GM12891 (cell line): ENCODE data around the gene CDC40.

Source experiments
- DNase-seq: peaks from one replicate; pipeline ENCODE4 v3.0.0; 2011; ENCODE audit warnings: low spot score; ENCODE audit not compliant: insufficient read length
- FAIRE-seq: peaks from 2 replicates; lab custom pipeline; 2011; peaks lifted over from hg19 to GRCh38; lab: Jason Lieb, UNC
- PAX5 ChIP-seq: IDR thresholded peaks from 2 replicates; pipeline ENCODE4 v1.6.1; 2011; ENCODE audit warnings: low read length, moderate library complexity, mild to moderate bottlenecking; ENCODE audit not compliant: insufficient read depth, severe bottlenecking
- POLR2A ChIP-seq: IDR thresholded peaks from 2 replicates; pipeline ENCODE4 v1.6.1; 2011; ENCODE audit warnings: low read depth, low read length, control low read depth
- POLR2AphosphoS5 ChIP-seq: IDR thresholded peaks from 2 replicates; pipeline ENCODE4 v1.6.1; 2011; ENCODE audit warnings: low read depth, low read length, control low read depth
- POU2F2 ChIP-seq: IDR thresholded peaks from 2 replicates; pipeline ENCODE4 v1.6.1; 2011; ENCODE audit warnings: low read depth, mild to moderate bottlenecking, control low read depth, low read length, moderate library complexity
- SPI1 ChIP-seq: IDR thresholded peaks from 2 replicates; pipeline ENCODE4 v1.6.1; 2011; ENCODE audit warnings: low read depth, low read length, control low read depth
- TAF1 ChIP-seq: IDR thresholded peaks from 2 replicates; pipeline ENCODE4 v1.6.1; 2011; ENCODE audit warnings: low read depth, low read length, control low read depth

CDC40 gene

DNA sequence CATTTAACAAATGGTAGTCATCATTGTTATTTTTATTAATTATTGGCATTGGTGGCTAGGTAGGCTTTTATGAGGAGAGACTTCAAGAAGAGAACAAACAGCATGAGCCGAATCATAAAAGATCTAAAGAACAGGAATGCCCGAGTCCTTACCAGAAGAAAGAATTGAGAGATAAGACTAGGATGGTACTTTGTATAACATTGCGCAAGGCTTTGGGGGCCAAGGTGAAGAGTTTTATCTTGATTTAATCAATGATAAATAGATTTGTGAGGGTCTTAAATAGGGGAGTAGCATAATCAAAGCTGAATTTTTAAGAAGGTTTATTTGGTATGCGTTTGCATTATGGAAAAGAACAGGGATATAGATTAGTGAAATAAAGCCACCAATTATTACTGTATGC is 15.4 kb downstream of the CDC40 start:
- no peak for FAIRE-seq
- TF ChIP-seq PAX5, result no peak
- no peak for TF ChIP-seq SPI1
- no peak for TF ChIP-seq TAF1
- TF ChIP-seq POU2F2, result no peak
- no peak for TF ChIP-seq POLR2A
- no peak for TF ChIP-seq POLR2AphosphoS5
- DNase-seq, result no peak

DNA sequence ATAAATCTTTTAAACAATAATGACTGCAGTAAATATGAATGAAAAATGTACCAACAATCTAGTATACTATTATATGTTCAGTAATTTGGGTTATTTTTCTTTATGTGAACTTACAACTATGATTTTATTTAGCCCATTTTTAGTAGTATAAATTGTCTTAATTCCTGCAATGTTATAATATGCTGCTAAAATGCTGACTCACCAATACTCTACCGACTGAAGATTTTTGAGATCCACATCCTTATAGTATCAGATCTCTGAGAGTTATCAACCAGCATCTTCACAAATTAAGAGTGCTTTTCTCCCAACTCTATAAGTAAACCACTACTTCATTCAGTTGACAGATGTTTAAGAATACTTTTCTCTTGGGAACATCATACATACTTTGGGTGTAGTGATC is 16.6 kb downstream of the CDC40 start:
- no peak for FAIRE-seq
- TF ChIP-seq POLR2AphosphoS5 (no peak), TAF1 (no peak), PAX5 (no peak), SPI1 (no peak), POU2F2 (no peak), POLR2A (no peak)

DNA sequence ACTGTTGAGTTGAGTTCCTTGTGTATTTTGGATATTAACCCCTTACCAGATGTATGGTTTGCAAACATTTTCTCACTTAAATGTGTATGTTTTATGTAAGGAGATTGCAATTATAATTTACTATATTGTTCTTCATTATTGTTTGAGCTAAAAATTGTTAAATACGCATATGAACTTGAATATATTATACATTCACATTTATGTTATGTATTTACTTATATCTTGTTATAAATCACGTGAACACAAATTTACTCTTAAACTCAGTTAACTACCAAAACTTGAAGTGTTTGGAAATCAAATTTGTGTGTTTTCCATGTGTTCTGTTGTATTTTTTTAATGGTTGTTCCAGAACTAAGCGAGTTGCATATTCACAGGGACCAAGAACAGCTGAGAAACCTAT is 18.3 kb downstream of the CDC40 start:
- no peak for FAIRE-seq
- DNase-seq, result no peak
- TF ChIP-seq SPI1, result no peak
- TF ChIP-seq TAF1, result no peak
- no peak for TF ChIP-seq POLR2AphosphoS5
- no peak for TF ChIP-seq POU2F2

More for the DNA sequence above, 16.6 kb downstream of the CDC40 start:
- DNase-seq, result no peak

DNA sequence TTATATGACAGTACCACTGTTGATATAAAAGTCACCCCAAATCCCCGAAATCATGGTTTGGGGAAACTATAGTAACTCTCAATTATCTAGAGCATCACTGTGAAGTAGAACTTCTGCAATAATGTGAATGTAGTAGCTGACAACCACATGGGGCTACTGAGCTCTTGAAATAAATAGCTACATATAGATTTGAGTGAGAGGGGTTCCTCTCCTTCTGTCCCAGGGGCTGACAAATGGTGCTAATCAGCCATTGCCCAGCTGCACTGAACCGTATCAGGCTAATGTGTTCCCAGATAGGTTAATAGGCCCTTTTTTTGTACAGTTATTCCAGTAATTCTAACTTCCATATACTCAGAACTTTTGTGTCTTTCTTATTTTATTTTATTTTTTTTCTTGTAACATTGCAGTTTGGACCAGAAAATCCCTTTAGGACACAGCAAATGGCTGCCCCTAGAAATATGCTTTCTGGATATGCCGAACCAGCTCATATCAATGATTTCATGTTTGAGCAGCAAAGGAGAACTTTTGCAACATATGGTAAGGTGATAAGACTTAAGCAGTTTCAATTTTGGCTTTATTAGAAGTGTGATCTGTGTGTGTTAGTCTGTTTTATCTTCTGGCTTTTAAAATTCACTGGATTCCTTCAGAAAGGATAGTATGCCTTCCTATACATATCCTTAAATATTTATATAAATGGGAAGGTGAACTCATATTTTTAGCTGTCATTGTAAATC is 21.1 kb downstream of the CDC40 start:
- FAIRE-seq (no peak), DNase-seq (no peak)

DNA sequence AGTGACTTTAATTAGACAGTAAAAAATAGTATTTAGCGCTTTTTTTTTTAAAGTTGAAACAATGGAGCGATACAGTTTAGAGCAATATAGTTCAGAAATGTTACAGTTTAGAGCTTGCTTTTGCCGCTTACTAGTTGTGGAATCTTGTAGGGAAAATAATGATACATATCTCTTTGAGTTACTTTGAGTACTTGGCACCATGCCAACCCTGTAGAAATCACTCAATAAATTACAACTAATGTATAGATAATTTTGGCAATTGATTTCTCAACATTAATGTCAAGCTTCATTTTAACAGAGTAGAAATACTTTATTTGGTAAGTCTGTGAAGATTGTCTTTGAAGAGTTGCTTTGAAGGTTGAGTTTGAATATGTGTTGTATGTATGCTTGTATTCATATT is 27.4 kb downstream of the CDC40 start:
- no peak for DNase-seq
- no peak for TF ChIP-seq SPI1
- TF ChIP-seq POLR2A, result no peak
- no peak for TF ChIP-seq POLR2AphosphoS5
- TF ChIP-seq TAF1, result no peak
- no peak for TF ChIP-seq PAX5
- TF ChIP-seq POU2F2, result no peak
- no peak for FAIRE-seq

More for the DNA sequence above, 21.1 kb downstream of the CDC40 start:
- TF ChIP-seq POLR2A (no peak), TAF1 (no peak), SPI1 (no peak), PAX5 (no peak), POU2F2 (no peak), POLR2AphosphoS5 (no peak)

DNA sequence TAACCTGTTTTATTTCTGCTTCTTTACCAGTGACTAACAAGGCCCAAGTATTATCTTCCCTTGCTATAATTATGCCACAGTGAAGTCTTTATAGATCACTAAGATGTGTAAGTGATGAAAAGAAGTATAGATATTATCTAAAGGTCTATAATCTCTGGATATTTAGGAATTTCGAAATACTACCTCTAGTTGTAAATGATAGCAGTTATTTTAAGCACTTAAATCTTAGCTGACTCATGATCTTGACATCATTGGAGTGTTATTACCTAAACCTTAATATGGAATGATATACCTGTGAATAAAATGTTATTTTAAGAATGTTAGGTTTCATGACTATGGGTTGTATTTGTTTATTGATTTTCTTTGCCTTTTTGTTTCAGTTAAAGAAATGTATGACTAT is 31.5 kb downstream of the CDC40 start:
- FAIRE-seq, result no peak
- TF ChIP-seq SPI1 (no peak), POLR2AphosphoS5 (no peak), POU2F2 (no peak)
- no peak for DNase-seq

DNA sequence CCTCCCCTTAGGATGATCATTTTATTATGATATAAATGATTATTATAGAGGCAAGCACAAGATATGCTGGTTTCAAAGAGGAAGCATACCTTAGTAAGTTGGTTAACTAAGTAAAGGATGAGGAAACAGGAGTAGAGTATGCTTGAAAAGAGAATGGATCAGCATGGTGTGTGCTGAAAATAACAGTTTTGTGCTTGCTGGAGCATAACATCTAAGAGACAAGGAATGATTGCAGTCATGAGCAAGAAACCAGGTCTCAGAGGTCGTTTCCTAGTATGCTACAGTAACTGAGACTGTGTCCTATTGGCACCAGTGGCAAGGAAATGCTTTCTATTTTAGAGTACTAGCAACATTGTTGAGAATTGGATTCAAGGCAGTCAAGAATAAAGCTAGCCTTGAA is 34.1 kb downstream of the CDC40 start:
- TF ChIP-seq POLR2AphosphoS5 (no peak), POU2F2 (no peak), TAF1 (no peak), PAX5 (no peak), SPI1 (no peak), POLR2A (no peak)
- FAIRE-seq (no peak), DNase-seq (no peak)

DNA sequence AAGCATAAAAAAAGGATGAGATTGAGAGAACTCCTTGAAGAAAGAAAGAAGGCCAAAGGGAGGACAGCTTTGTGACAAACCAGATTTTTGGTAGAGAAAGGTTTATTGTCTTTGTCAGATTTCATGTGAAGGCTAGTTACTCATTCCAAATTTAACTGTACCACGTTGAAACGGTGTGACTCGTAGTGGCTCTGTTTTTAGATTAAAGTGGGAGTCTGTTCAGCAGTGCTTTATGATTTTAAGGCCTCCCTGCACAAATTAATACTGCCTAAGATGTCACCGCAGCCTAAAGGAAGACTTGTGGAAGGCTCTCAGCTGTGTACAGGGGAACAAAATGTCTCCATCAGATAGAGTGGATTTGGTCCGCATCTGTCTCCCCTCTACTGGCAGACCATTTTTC is 35.9 kb downstream of the CDC40 start:
- no peak for FAIRE-seq
- TF ChIP-seq POLR2A (no peak), TAF1 (no peak), SPI1 (no peak), PAX5 (no peak), POLR2AphosphoS5 (no peak)
- DNase-seq, result no peak

DNA sequence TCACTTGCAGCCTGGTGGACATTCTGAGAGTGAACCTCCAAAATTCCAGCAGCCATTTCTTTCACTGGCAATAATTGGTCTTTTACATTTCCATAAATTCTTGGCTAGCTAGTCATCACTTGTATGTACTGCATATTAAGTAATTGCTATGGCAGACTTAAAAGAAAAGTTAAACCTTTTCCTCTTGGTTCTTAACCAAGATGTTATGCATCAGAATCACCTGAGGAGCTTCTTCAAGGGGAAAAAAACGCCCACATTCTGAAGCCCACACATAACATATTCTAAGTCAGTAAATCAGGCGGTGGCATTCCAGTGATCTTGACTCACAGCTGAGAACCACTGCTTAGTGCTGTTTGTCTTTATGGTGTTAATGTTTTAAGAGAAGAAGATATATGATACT is 37.0 kb downstream of the CDC40 start:
- FAIRE-seq (no peak), DNase-seq (no peak)
- TF ChIP-seq SPI1 (no peak), POLR2AphosphoS5 (no peak), POLR2A (no peak), POU2F2 (no peak), PAX5 (no peak), TAF1 (no peak)

DNA sequence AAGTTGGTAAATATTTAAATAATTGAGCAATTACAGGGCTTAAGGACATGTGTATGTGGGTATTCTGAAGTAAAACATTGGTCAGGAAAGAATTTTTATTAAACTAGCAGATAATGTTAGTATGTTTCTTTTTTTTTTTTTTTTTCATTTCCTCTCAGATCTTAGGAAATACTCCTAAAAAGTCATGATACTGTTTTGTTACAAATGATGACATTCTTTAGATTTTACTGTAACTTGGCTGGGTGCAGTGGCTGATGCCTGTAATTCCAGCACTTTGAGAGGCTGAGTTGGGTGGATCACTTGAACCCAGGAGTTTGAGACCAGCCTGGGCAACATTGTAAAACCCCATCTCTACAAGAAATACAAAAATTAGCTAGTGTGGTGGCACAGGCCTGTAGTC is 41.5 kb downstream of the CDC40 start:
- FAIRE-seq, result no peak
- TF ChIP-seq SPI1, result no peak
- DNase-seq, result no peak

DNA sequence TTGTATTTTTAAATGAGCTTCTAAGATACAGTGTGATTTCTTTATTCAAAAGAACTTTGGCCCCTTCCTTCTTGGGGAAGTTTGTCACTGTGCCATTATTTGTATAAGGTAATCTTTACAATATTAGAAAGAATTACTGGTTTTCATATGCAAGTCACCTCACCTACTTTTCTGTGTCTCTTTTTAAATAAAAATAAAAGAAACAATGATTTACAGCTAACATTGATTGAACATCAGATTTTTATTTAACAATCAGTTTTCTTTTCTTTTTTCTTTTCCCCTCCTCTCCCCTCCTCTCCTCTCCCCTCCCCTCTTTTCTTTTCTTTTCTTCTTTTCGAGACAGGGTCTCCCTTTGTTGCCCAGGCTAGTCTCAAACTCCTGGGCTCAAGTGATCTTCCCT is 46.0 kb downstream of the CDC40 start:
- no peak for DNase-seq
- no peak for FAIRE-seq
- TF ChIP-seq PAX5, result no peak
- no peak for TF ChIP-seq POLR2AphosphoS5
- TF ChIP-seq SPI1, result no peak
- no peak for TF ChIP-seq TAF1
- no peak for TF ChIP-seq POLR2A
- no peak for TF ChIP-seq POU2F2
